RWPE2 (cell line): ENCODE results near the gene NTNG1.

Experiments
- ATAC-seq: fragments of 200-7000 bp; cut with Tn5 transposase; 3 replicates; pipeline ENCODE4 v1.9.1; 2021; ENCODE audit warnings: low read depth
- DNase-seq: peaks from one replicate; pipeline ENCODE4 v3.0.0-alpha.2; 2020; ENCODE audit warnings: low spot score
- H3K27ac ChIP-seq: fragments of 450-650 bp; 2 replicates; pipeline ENCODE4 v1.5.1; 2017; ENCODE audit warnings: mild to moderate bottlenecking; ENCODE audit not compliant: poor library complexity, severe bottlenecking
- H3K27me3 ChIP-seq: fragments of 250-450 bp; sonication (Bioruptor Pico); 2 replicates; pipeline ENCODE4 v1.5.1; 2021; ENCODE audit warnings: mild to moderate bottlenecking, moderate library complexity; ENCODE audit not compliant: insufficient read depth, poor library complexity, severe bottlenecking
- H3K36me3 ChIP-seq: fragments of 250-450 bp; sonication (Bioruptor Pico); 2 replicates; pipeline ENCODE4 v1.5.1; 2020; ENCODE audit warnings: low read depth, mild to moderate bottlenecking, moderate library complexity
- H3K4me1 ChIP-seq: fragments of 250-450 bp; sonication (Bioruptor Pico); 2 replicates; pipeline ENCODE4 v1.5.1; 2021; ENCODE audit warnings: mild to moderate bottlenecking, moderate library complexity; ENCODE audit not compliant: insufficient read depth, poor library complexity, severe bottlenecking
- H3K4me3 ChIP-seq: fragments of 250-450 bp; sonication (Bioruptor Pico); 2 replicates; pipeline ENCODE4 v1.5.1; 2021; ENCODE audit warnings: mild to moderate bottlenecking, moderate library complexity; ENCODE audit not compliant: severe bottlenecking
- H3K9me3 ChIP-seq: fragments of 250-450 bp; sonication (Bioruptor Pico); 2 replicates; pipeline ENCODE4 v1.5.1; 2021; ENCODE audit warnings: mild to moderate bottlenecking, moderate library complexity; ENCODE audit not compliant: severe bottlenecking
- CTCF ChIP-seq: fragments of 450-650 bp; IDR thresholded peaks from one replicate; pipeline ENCODE4 v1.5.1; 2017; ENCODE audit warnings: mild to moderate bottlenecking, moderate library complexity; ENCODE audit not compliant: poor library complexity, severe bottlenecking

The NTNG1 gene

GRCh38 chr1:107297681-107298080, 156.8 kb downstream of the NTNG1 start:
- H3K27ac ChIP-seq: no peak overlapping the region
- H3K27me3 ChIP-seq: no peaks in the 10 kb centered on the region
- no peaks in the 10 kb centered on the region for H3K36me3 ChIP-seq
- no peaks in the 10 kb centered on the region for H3K9me3 ChIP-seq
- no peak for DNase-seq
- H3K4me1 ChIP-seq: no peaks in the 10 kb centered on the region
- ATAC-seq: no peak
- H3K4me3 ChIP-seq: no peak overlapping the region
- TF ChIP-seq CTCF: no peak

- no peaks in the 10 kb centered on the region for H3K27me3 ChIP-seq
Measured at GRCh38 chr1:107298526-107298925, 157.7 kb downstream of the NTNG1 start.

GRCh38 chr1:107299521-107299920, 158.7 kb downstream of the NTNG1 start:
- Histone ChIP-seq H3K4me3 (no peak overlapping the region), H3K27me3 (no peaks in the 10 kb centered on the region), H3K4me1 (no peaks in the 10 kb centered on the region), H3K36me3 (no peaks in the 10 kb centered on the region), H3K9me3 (no peaks in the 10 kb centered on the region), H3K27ac (no peak overlapping the region)
- TF ChIP-seq CTCF: no peak
- DNase-seq: no peak
- no peak for ATAC-seq

More at GRCh38 chr1:107298526-107298925, 157.7 kb downstream of the NTNG1 start:
- H3K36me3 ChIP-seq: no peaks in the 10 kb centered on the region
- H3K9me3 ChIP-seq: no peaks in the 10 kb centered on the region
- H3K4me3 ChIP-seq: no peak overlapping the region
- no peak overlapping the region for H3K27ac ChIP-seq
- no peak for ATAC-seq
- no peak for TF ChIP-seq CTCF
- DNase-seq: no peak
- H3K4me1 ChIP-seq: no peaks in the 10 kb centered on the region

GRCh38 chr1:107309962-107310361, 169.1 kb downstream of the NTNG1 start:
- ATAC-seq: no peak
- Histone ChIP-seq H3K27me3 (no peaks in the 10 kb centered on the region), H3K27ac (no peak overlapping the region), H3K36me3 (no peaks in the 10 kb centered on the region), H3K4me1 (no peaks in the 10 kb centered on the region), H3K4me3 (no peak overlapping the region), H3K9me3 (no peaks in the 10 kb centered on the region)
- no peak for TF ChIP-seq CTCF
- no peak for DNase-seq

GRCh38 chr1:107315652-107316051, 174.8 kb downstream of the NTNG1 start:
- no peaks in the 10 kb centered on the region for H3K36me3 ChIP-seq
- ATAC-seq (no peak), DNase-seq (no peak)
- H3K27ac ChIP-seq: no peak overlapping the region
- no peak overlapping the region for H3K4me3 ChIP-seq
- no peaks in the 10 kb centered on the region for H3K9me3 ChIP-seq
- H3K4me1 ChIP-seq: no peaks in the 10 kb centered on the region
- no peaks in the 10 kb centered on the region for H3K27me3 ChIP-seq
- no peak for TF ChIP-seq CTCF
